Neural cell (in vitro differentiated cells): ENCODE data around the gene SNX30. TPM values are rescaled to one million over a fixed set of nuclear protein-coding genes. Genes with fewer than 3 reads are reported as not detected.

ENCODE experiments used
- H2AFZ ChIP-seq: fragments of 200-600, 300-800 bp; sonication (generic), shearing (Covaris generic); 2 replicates; pipeline ENCODE4 v1.6.0; 2014; ENCODE audit warnings: low read depth, mild to moderate bottlenecking, antibody characterized with exemption, low read length, moderate library complexity
- H3F3A ChIP-seq: fragments of 200-600 bp; shearing (Covaris generic); 2 replicates; pipeline ENCODE4 v1.6.1; 2016; ENCODE audit warnings: mild to moderate bottlenecking, moderate library complexity, mixed read lengths, antibody characterized with exemption, low read length; ENCODE audit not compliant: insufficient read depth, poor library complexity, severe bottlenecking
- H3K27ac ChIP-seq: fragments of 200-600, 300-800 bp; sonication (generic), shearing (Covaris generic); 2 replicates; pipeline ENCODE4 v1.5.1; 2014; ENCODE audit warnings: mild to moderate bottlenecking, low read length, moderate library complexity
- H3K27me3 ChIP-seq: fragments of 300-800, 200-600 bp; sonication (generic), shearing (Covaris generic); 2 replicates; pipeline ENCODE4 v1.6.0; 2014; ENCODE audit warnings: mild to moderate bottlenecking, low read depth, low read length, moderate library complexity; ENCODE audit not compliant: insufficient read depth
- H3K36me3 ChIP-seq: fragments of 300-800, 200-600 bp; sonication (generic), shearing (Covaris generic); 2 replicates; pipeline ENCODE4 v1.5.1; 2014; ENCODE audit warnings: mild to moderate bottlenecking, antibody characterized with exemption, low read length, moderate library complexity; ENCODE audit not compliant: insufficient read depth
- H3K4me2 ChIP-seq: fragments of 300-800, 200-600 bp; sonication (generic), shearing (Covaris generic); 2 replicates; pipeline ENCODE4 v1.6.0; 2014; ENCODE audit warnings: mild to moderate bottlenecking, low read length
- H3K4me3 ChIP-seq: fragments of 300-800, 200-600 bp; sonication (generic), shearing (Covaris generic); 2 replicates; pipeline ENCODE4 v1.5.1; 2014; ENCODE audit warnings: mild to moderate bottlenecking, low read length, moderate library complexity
- H3K79me2 ChIP-seq: fragments of 200-600 bp; shearing (Covaris generic); replicated peaks from 2 replicates; pipeline ENCODE4 v1.6.0; 2014; ENCODE audit warnings: mild to moderate bottlenecking, low read length, moderate library complexity; ENCODE audit not compliant: insufficient read depth
- H3K9ac ChIP-seq: fragments of 300-800, 200-600 bp; sonication (generic), shearing (Covaris generic); 2 replicates; pipeline ENCODE4 v1.6.1; 2016; ENCODE audit warnings: mild to moderate bottlenecking, low read length, mixed read lengths
- H3K9me2 ChIP-seq: fragments of 200-600 bp; shearing (Covaris generic); 2 replicates; pipeline ENCODE4 v1.6.1; 2016; ENCODE audit warnings: mild to moderate bottlenecking, low read length, mixed read lengths; ENCODE audit not compliant: insufficient read depth
- H3K9me3 ChIP-seq: fragments of 200-600, 300-800 bp; sonication (generic), shearing (Covaris generic); 2 replicates; pipeline ENCODE4 v1.6.1; 2016; ENCODE audit warnings: mild to moderate bottlenecking, mixed run types, low read length, moderate library complexity, mixed read lengths
- H4K20me1 ChIP-seq: fragments of 200-600 bp; shearing (Covaris generic); 2 replicates; pipeline ENCODE4 v1.6.1; 2016; ENCODE audit warnings: mild to moderate bottlenecking, mixed run types; ENCODE audit not compliant: insufficient read depth
- EP300 ChIP-seq: fragments of 450-650 bp; conservative IDR thresholded peaks from 2 replicates; pipeline ENCODE4 v1.6.1; 2014; ENCODE audit warnings: antibody characterized with exemption, mild to moderate bottlenecking, moderate library complexity; ENCODE audit not compliant: poor library complexity, severe bottlenecking
- EZH2 ChIP-seq: fragments of 200-600, 300-800 bp; shearing (Covaris generic), sonication (generic); IDR thresholded peaks from 2 replicates; pipeline ENCODE4 v1.6.1; 2014; ENCODE audit warnings: antibody characterized with exemption, low read length, borderline replicate concordance, mild to moderate bottlenecking; ENCODE audit not compliant: insufficient read depth, poor library complexity, severe bottlenecking
- MXI1 ChIP-seq: fragments of 450-650 bp; conservative IDR thresholded peaks from 2 replicates; pipeline ENCODE4 v1.6.1; 2014; ENCODE audit warnings: antibody characterized with exemption, mild to moderate bottlenecking; ENCODE audit not compliant: poor library complexity, severe bottlenecking
- POLR2AphosphoS5 ChIP-seq: IDR thresholded peaks from 2 replicates; pipeline ENCODE4 v1.6.1; 2012
- RAD21 ChIP-seq: fragments of 450-650 bp; conservative IDR thresholded peaks from 2 replicates; pipeline ENCODE4 v1.6.1; 2014; ENCODE audit warnings: antibody characterized with exemption, mild to moderate bottlenecking, moderate library complexity
- SMC3 ChIP-seq: fragments of 450-650 bp; conservative IDR thresholded peaks from 2 replicates; pipeline ENCODE4 v1.6.1; 2014; ENCODE audit warnings: antibody characterized with exemption, mild to moderate bottlenecking, moderate library complexity; ENCODE audit not compliant: poor library complexity
- TAF1 ChIP-seq: IDR thresholded peaks from 2 replicates; pipeline ENCODE4 v1.6.1; 2012; ENCODE audit warnings: low read depth
- polyA plus RNA-seq: library from polyadenylated mRNA; depleted of rRNA; stranded (reverse); fragments of >200 nt; gene quantifications from 2 replicates; pipeline ENCODE4 v1.2.3, GENCODE V29; 2014
- TF ChIP-seq, protein P1 (sequence below): fragments of 450-650 bp; IDR thresholded peaks from 2 replicates; pipeline ENCODE4 v1.5.1; 2014; ENCODE audit warnings: antibody characterized with exemption, mild to moderate bottlenecking, moderate library complexity; ENCODE audit not compliant: poor library complexity, severe bottlenecking
- TF ChIP-seq, protein P2 (sequence below): IDR thresholded peaks from 2 replicates; pipeline ENCODE4 v1.6.1; 2012; ENCODE audit warnings: borderline replicate concordance

The SNX30 gene
- polyA plus RNA-seq, 1 donor from 2014 or later: 30.0 TPM

DNA sequence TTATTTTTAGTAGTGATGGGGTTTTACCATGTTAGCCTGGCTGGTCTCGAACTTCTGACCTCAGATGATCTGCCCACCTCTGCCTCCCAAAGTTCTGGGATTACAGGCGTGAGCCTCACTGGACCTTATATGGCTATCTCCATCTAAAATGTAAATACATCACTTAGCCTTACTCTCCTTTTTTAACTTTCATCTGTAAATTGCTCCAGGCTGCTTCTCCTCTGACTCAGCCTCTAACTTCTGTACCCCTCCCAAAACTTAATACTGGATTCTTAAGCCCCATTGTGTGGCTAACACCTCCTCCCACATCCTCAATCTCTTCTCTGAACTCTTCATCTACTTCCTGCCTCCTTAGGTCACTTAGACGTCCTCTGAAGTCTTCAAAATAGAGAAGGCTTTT lies 4.0 kb downstream of the SNX30 start:
- Histone ChIP-seq H3K79me2 (peaks cover 30% of the 10 kb centered on the region), H4K20me1 (no peaks in the 10 kb centered on the region), H3F3A (no peaks in the 10 kb centered on the region), H3K9me2 (no peaks in the 10 kb centered on the region), H3K9ac (no peak overlapping the region), H3K27me3 (no peaks in the 10 kb centered on the region), H3K4me3 (no peak overlapping the region), H2AFZ (no peak overlapping the region), H3K9me3 (no peaks in the 10 kb centered on the region), H3K4me2 (no peak overlapping the region), H3K27ac (no peak overlapping the region), H3K36me3 (no peaks in the 10 kb centered on the region)
- TF ChIP-seq, protein P1, sequence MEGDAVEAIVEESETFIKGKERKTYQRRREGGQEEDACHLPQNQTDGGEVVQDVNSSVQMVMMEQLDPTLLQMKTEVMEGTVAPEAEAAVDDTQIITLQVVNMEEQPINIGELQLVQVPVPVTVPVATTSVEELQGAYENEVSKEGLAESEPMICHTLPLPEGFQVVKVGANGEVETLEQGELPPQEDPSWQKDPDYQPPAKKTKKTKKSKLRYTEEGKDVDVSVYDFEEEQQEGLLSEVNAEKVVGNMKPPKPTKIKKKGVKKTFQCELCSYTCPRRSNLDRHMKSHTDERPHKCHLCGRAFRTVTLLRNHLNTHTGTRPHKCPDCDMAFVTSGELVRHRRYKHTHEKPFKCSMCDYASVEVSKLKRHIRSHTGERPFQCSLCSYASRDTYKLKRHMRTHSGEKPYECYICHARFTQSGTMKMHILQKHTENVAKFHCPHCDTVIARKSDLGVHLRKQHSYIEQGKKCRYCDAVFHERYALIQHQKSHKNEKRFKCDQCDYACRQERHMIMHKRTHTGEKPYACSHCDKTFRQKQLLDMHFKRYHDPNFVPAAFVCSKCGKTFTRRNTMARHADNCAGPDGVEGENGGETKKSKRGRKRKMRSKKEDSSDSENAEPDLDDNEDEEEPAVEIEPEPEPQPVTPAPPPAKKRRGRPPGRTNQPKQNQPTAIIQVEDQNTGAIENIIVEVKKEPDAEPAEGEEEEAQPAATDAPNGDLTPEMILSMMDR: no peak
- TF ChIP-seq EZH2 (no peak), POLR2AphosphoS5 (no peak), MXI1 (no peak), EP300 (no peak), RAD21 (no peak), TAF1 (no peak), SMC3 (no peak)
- TF ChIP-seq, protein P2, sequence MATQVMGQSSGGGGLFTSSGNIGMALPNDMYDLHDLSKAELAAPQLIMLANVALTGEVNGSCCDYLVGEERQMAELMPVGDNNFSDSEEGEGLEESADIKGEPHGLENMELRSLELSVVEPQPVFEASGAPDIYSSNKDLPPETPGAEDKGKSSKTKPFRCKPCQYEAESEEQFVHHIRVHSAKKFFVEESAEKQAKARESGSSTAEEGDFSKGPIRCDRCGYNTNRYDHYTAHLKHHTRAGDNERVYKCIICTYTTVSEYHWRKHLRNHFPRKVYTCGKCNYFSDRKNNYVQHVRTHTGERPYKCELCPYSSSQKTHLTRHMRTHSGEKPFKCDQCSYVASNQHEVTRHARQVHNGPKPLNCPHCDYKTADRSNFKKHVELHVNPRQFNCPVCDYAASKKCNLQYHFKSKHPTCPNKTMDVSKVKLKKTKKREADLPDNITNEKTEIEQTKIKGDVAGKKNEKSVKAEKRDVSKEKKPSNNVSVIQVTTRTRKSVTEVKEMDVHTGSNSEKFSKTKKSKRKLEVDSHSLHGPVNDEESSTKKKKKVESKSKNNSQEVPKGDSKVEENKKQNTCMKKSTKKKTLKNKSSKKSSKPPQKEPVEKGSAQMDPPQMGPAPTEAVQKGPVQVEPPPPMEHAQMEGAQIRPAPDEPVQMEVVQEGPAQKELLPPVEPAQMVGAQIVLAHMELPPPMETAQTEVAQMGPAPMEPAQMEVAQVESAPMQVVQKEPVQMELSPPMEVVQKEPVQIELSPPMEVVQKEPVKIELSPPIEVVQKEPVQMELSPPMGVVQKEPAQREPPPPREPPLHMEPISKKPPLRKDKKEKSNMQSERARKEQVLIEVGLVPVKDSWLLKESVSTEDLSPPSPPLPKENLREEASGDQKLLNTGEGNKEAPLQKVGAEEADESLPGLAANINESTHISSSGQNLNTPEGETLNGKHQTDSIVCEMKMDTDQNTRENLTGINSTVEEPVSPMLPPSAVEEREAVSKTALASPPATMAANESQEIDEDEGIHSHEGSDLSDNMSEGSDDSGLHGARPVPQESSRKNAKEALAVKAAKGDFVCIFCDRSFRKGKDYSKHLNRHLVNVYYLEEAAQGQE: no peak

DNA sequence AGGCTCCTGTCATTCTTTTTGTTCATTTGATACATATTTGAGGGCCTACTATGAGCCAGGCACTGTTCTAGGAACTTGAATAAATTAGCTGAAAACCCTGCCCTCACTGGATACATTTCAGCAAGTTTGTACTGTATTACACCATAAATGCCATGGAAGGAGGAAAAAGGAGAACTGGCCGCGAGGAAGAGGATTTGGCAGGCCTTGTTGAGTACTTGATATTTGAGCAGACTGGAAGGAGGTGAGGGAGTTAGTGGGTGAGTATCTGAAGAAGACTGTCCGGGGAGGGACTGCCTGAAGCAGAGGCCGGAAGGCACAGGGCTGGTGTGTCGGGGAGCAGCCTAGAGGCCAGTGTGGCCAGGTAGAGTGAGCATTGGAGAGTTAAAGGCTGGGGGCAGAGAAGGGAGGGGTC lies 4.5 kb downstream of the SNX30 start:
- TF ChIP-seq EZH2 (no peak), EP300 (no peak), POLR2AphosphoS5 (no peak), SMC3 (no peak), TAF1 (no peak), RAD21 (no peak), MXI1 (no peak)
- TF ChIP-seq, protein P2: no peak
- TF ChIP-seq, protein P1: no peak
- Histone ChIP-seq H4K20me1 (no peaks in the 10 kb centered on the region), H3K36me3 (no peaks in the 10 kb centered on the region), H3K27ac (no peak overlapping the region), H3K9me2 (no peaks in the 10 kb centered on the region), H3K4me3 (no peak overlapping the region), H3K9me3 (no peaks in the 10 kb centered on the region), H3F3A (no peaks in the 10 kb centered on the region), H3K79me2 (peaks cover 30% of the 10 kb centered on the region), H3K4me2 (no peak overlapping the region), H2AFZ (no peak overlapping the region), H3K27me3 (no peaks in the 10 kb centered on the region), H3K9ac (no peak overlapping the region)
